HL-60 (cell line): ENCODE measurements around the gene GGA3.

Experiments
- POLR2AphosphoS5 ChIP-seq: IDR thresholded peaks from 2 replicates; pipeline ENCODE4 v1.6.1; 2012; ENCODE audit warnings: low read depth
- TF ChIP-seq, protein P1 (sequence below): IDR thresholded peaks from one replicate; pipeline ENCODE4 v1.5.1; 2011; ENCODE audit warnings: low read length, control low read depth, inconsistent platforms; ENCODE audit not compliant: insufficient read depth

DNA sequence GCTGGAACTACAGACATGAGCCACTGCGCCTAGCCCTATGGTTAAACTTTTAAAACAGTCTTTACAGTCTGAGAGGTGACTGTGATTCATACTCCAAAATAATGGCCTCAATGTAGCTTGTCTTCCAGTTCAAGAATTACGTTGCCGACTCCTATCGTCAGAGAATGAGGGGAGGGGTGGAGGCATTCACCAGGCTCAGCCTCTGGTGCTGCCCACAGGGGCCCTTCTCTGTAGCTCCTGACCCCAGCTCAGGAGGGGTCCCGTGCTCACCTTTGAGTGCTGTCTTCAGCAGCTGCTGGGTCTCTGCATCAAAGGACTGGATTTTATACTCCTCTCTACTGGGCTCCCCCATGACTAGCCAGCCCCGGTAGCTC, 8.4 kb upstream of the GGA3 start:
- TF ChIP-seq, protein P1, sequence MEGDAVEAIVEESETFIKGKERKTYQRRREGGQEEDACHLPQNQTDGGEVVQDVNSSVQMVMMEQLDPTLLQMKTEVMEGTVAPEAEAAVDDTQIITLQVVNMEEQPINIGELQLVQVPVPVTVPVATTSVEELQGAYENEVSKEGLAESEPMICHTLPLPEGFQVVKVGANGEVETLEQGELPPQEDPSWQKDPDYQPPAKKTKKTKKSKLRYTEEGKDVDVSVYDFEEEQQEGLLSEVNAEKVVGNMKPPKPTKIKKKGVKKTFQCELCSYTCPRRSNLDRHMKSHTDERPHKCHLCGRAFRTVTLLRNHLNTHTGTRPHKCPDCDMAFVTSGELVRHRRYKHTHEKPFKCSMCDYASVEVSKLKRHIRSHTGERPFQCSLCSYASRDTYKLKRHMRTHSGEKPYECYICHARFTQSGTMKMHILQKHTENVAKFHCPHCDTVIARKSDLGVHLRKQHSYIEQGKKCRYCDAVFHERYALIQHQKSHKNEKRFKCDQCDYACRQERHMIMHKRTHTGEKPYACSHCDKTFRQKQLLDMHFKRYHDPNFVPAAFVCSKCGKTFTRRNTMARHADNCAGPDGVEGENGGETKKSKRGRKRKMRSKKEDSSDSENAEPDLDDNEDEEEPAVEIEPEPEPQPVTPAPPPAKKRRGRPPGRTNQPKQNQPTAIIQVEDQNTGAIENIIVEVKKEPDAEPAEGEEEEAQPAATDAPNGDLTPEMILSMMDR = no peak
- TF ChIP-seq POLR2AphosphoS5 = no peak
